Measurements from ENCODE around the gene LMOD3.

GRCh38 chr3:69108811-69109210 is 13.6 kb downstream of the LMOD3 start:
- TF ChIP-seq CTCF (conservative IDR thresholded peaks at IDR 0.05 in 1 of 2, IDR thresholded peaks at IDR 0.05 in 1 of 2; ENCODE audit: extremely low read depth in 1 of 2, insufficient read depth in 1 of 2, low read depth in 1 of 2, low read length in 2 of 2): no peak
- TF ChIP-seq EZH2 (IDR thresholded peaks at IDR 0.05; ENCODE audit: borderline replicate concordance, low read length): no peak

All from mammary epithelial cell (primary cell).